ENCODE data around the gene ANGEL2.
"Not testable (repeated sequence)": the region's sequence is repeated elsewhere in the genome, so short reads cannot be mapped to it uniquely, and the experiment has no call there.

The ANGEL2 gene

DNA sequence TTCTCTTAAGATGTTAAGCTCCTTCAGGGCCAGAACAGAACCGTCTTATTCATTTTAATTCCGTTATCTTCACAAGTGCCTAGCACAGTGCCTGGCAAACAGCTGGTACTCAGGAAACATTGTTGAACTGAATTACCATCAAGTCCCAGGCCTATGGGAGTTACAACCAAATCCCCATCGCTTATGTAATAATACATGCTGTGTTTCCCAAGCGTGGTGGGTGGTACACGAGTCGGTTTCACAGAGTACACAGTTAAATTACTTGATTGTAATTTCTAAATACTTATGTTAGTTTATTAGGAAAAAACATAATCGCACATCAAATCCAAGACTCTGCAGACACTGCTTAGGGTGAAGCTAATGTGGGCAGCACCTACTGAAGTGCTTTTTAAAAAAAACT, 1.0 kb downstream of the ANGEL2 start:
- peaks cover 12% of the 10 kb centered on the region for H3K36me3 ChIP-seq (ENCODE audit: insufficient read depth, low read length)
- no peaks in the 10 kb centered on the region for H3K9me3 ChIP-seq (replicated peaks; ENCODE audit: low read length)
- H3K4me3 ChIP-seq (ENCODE audit: low read length) = peak overlapping the region; percentile 94
- H3K4me1 ChIP-seq (ENCODE audit: control insufficient read depth, insufficient read depth, low read length) = peaks cover 6% of the 10 kb centered on the region
- peak overlapping the region; percentile 89 for H3K9ac ChIP-seq (ENCODE audit: low read depth, low read length)
- no peaks in the 10 kb centered on the region for H3K27me3 ChIP-seq (ENCODE audit: control insufficient read depth, insufficient read depth, low read length)
- peak overlapping the region; percentile 89 for H3K4me2 ChIP-seq (ENCODE audit: low read length)

GRCh38 chr1:213008564-213008963, 7.1 kb downstream of the ANGEL2 start:
- Histone ChIP-seq H3K4me1 (ENCODE audit: control insufficient read depth, insufficient read depth, low read length) (no peaks in the 10 kb centered on the region), H3K9ac (ENCODE audit: low read depth, low read length) (no peak overlapping the region), H3K27me3 (ENCODE audit: control insufficient read depth, insufficient read depth, low read length) (no peaks in the 10 kb centered on the region), H3K4me3 (ENCODE audit: low read length) (no peak overlapping the region), H3K9me3 (replicated peaks; ENCODE audit: low read length) (no peaks in the 10 kb centered on the region), H3K36me3 (ENCODE audit: insufficient read depth, low read length) (peaks cover 43% of the 10 kb centered on the region), H3K4me2 (ENCODE audit: low read length) (no peak overlapping the region)

- Histone ChIP-seq H3K4me1 (ENCODE audit: control insufficient read depth, insufficient read depth, low read length) (no peaks in the 10 kb centered on the region), H3K36me3 (ENCODE audit: insufficient read depth, low read length) (peaks cover 51% of the 10 kb centered on the region), H3K4me2 (ENCODE audit: low read length) (no peak overlapping the region), H3K4me3 (ENCODE audit: low read length) (no peak overlapping the region), H3K9me3 (replicated peaks; ENCODE audit: low read length) (no peaks in the 10 kb centered on the region), H3K9ac (ENCODE audit: low read depth, low read length) (no peak overlapping the region), H3K27me3 (ENCODE audit: control insufficient read depth, insufficient read depth, low read length) (no peaks in the 10 kb centered on the region)
These were observed 12.4 kb downstream of the ANGEL2 start for GRCh38 chr1:213003256-213003655.

GRCh38 chr1:212994926-212995325, 20.7 kb downstream of the ANGEL2 start:
- Histone ChIP-seq H3K9ac (ENCODE audit: low read depth, low read length) (no peak overlapping the region), H3K4me1 (ENCODE audit: control insufficient read depth, insufficient read depth, low read length) (no peaks in the 10 kb centered on the region), H3K4me2 (ENCODE audit: low read length) (no peak overlapping the region), H3K9me3 (replicated peaks; ENCODE audit: low read length) (no peaks in the 10 kb centered on the region), H3K27me3 (ENCODE audit: control insufficient read depth, insufficient read depth, low read length) (no peaks in the 10 kb centered on the region), H3K4me3 (ENCODE audit: low read length) (no peak overlapping the region), H3K36me3 (ENCODE audit: insufficient read depth, low read length) (peaks cover 22% of the 10 kb centered on the region)

GRCh38 chr1:212993960-212994359, 21.7 kb downstream of the ANGEL2 start:
- H3K4me2 ChIP-seq (ENCODE audit: low read length); H3K4me1 ChIP-seq (ENCODE audit: control insufficient read depth, insufficient read depth, low read length); H3K9ac ChIP-seq (ENCODE audit: low read depth, low read length); H3K9me3 ChIP-seq (replicated peaks; ENCODE audit: low read length); H3K4me3 ChIP-seq (ENCODE audit: low read length); H3K27me3 ChIP-seq (ENCODE audit: control insufficient read depth, insufficient read depth, low read length): not testable (repeated sequence)
- H3K36me3 ChIP-seq (ENCODE audit: insufficient read depth, low read length) = peaks cover 23% of the 10 kb centered on the region

DNA sequence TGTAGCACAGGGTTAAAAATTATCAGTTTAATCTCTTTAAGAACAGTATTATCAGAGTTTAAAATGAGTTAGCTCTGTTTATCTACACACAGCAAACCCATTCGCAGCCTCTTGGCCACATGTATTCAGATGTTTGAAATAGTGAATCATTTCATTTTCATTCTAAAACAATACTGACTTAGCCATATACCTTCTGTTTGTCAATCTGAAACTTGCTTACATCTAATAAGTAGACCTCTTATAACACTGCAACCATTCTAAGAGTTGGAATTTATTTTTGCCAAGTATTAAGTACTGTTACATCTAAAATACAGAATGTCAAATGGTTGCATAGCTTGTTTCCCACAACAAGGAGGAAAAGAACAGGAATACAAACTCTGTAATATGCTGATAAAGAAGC, 25.4 kb downstream of the ANGEL2 start:
- Histone ChIP-seq H3K36me3 (ENCODE audit: insufficient read depth, low read length) (peaks cover 11% of the 10 kb centered on the region), H3K4me2 (ENCODE audit: low read length) (no peak overlapping the region), H3K9me3 (replicated peaks; ENCODE audit: low read length) (no peaks in the 10 kb centered on the region), H3K4me1 (ENCODE audit: control insufficient read depth, insufficient read depth, low read length) (peaks cover 3% of the 10 kb centered on the region), H3K4me3 (ENCODE audit: low read length) (no peak overlapping the region), H3K27me3 (ENCODE audit: control insufficient read depth, insufficient read depth, low read length) (no peaks in the 10 kb centered on the region), H3K9ac (ENCODE audit: low read depth, low read length) (no peak overlapping the region)

- H3K4me2 ChIP-seq (ENCODE audit: low read length) = no peak overlapping the region
- H3K27me3 ChIP-seq (ENCODE audit: control insufficient read depth, insufficient read depth, low read length) = no peaks in the 10 kb centered on the region
- H3K9me3 ChIP-seq (replicated peaks; ENCODE audit: low read length) = no peaks in the 10 kb centered on the region
- no peak overlapping the region for H3K9ac ChIP-seq (ENCODE audit: low read depth, low read length)
- peaks cover 5% of the 10 kb centered on the region for H3K36me3 ChIP-seq (ENCODE audit: insufficient read depth, low read length)
- peaks cover 3% of the 10 kb centered on the region for H3K4me1 ChIP-seq (ENCODE audit: control insufficient read depth, insufficient read depth, low read length)
- H3K4me3 ChIP-seq (ENCODE audit: low read length) = no peak overlapping the region
These were observed 27.9 kb downstream of the ANGEL2 start for GRCh38 chr1:212987702-212988322.

- peaks cover 5% of the 10 kb centered on the region for H3K36me3 ChIP-seq (ENCODE audit: insufficient read depth, low read length)
- no peak overlapping the region for H3K4me2 ChIP-seq (ENCODE audit: low read length)
- H3K4me1 ChIP-seq (ENCODE audit: control insufficient read depth, insufficient read depth, low read length) = peaks cover 6% of the 10 kb centered on the region
- no peak overlapping the region for H3K4me3 ChIP-seq (ENCODE audit: low read length)
- no peaks in the 10 kb centered on the region for H3K27me3 ChIP-seq (ENCODE audit: control insufficient read depth, insufficient read depth, low read length)
- H3K9ac ChIP-seq (ENCODE audit: low read depth, low read length) = no peak overlapping the region
- H3K9me3 ChIP-seq (replicated peaks; ENCODE audit: low read length) = no peaks in the 10 kb centered on the region
These were observed 29.1 kb downstream of the ANGEL2 start for GRCh38 chr1:212986551-212986950.

DNA sequence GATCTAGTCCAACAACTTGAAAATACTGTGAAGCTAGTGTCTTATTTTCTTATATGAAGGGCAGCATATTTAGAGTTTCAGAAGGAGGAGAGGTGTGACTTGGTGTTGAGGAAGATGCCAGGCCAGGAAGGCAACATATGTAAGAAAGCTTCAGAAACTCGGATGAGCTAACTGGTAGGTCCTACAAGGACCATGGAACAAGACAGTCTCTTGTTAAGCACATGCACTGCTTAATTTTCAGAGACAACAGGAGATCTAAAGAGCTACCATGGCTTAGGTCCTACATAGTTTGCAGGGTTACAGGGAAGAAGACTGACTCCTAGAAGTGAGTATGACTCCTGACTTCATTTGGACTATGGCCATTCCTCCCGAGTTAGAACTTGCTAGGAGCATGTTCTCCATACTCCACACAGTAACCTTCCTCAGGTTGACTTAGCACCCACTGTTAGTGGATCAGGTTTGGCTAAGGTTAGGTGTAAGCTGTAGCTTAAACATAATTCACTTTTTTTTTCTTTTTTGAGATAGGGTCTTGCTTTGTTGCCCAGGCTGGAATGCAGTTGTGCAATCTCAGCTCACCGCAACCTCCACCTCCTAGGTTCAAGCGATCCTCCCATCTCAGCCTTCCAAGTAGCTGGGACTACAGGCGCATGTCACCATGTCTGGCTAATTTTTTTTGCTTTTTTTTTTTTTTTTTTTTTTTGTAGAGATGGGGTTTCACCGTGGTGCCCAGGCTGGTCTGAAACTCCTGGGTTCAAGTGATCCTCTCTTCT, 31.0 kb downstream of the ANGEL2 start:
- H3K4me1 ChIP-seq (ENCODE audit: control insufficient read depth, insufficient read depth, low read length) = peaks cover 22% of the 10 kb centered on the region

GRCh38 chr1:212983482-212983881, 32.2 kb downstream of the ANGEL2 start:
- peaks cover 25% of the 10 kb centered on the region for H3K4me1 ChIP-seq (ENCODE audit: control insufficient read depth, insufficient read depth, low read length)
- H3K9ac ChIP-seq (ENCODE audit: low read depth, low read length) = no peak overlapping the region
- no peaks in the 10 kb centered on the region for H3K27me3 ChIP-seq (ENCODE audit: control insufficient read depth, insufficient read depth, low read length)
- H3K9me3 ChIP-seq (replicated peaks; ENCODE audit: low read length) = no peaks in the 10 kb centered on the region
- H3K4me3 ChIP-seq (ENCODE audit: low read length) = no peak overlapping the region
- no peak overlapping the region for H3K4me2 ChIP-seq (ENCODE audit: low read length)
- H3K36me3 ChIP-seq (ENCODE audit: insufficient read depth, low read length) = no peaks in the 10 kb centered on the region

More for the DNA sequence above, 31.0 kb downstream of the ANGEL2 start:
- Histone ChIP-seq H3K4me3 (ENCODE audit: low read length) (no peak overlapping the region), H3K27me3 (ENCODE audit: control insufficient read depth, insufficient read depth, low read length) (no peaks in the 10 kb centered on the region), H3K9me3 (replicated peaks; ENCODE audit: low read length) (no peaks in the 10 kb centered on the region), H3K36me3 (ENCODE audit: insufficient read depth, low read length) (peaks cover 3% of the 10 kb centered on the region), H3K9ac (ENCODE audit: low read depth, low read length) (no peak overlapping the region), H3K4me2 (ENCODE audit: low read length) (no peak overlapping the region)

- Histone ChIP-seq H3K9ac (ENCODE audit: low read depth, low read length) (no peak overlapping the region), H3K27me3 (ENCODE audit: control insufficient read depth, insufficient read depth, low read length) (no peaks in the 10 kb centered on the region), H3K4me3 (ENCODE audit: low read length) (no peak overlapping the region), H3K4me1 (ENCODE audit: control insufficient read depth, insufficient read depth, low read length) (peaks cover 23% of the 10 kb centered on the region), H3K4me2 (ENCODE audit: low read length) (no peak overlapping the region), H3K36me3 (ENCODE audit: insufficient read depth, low read length) (no peaks in the 10 kb centered on the region), H3K9me3 (replicated peaks; ENCODE audit: low read length) (no peaks in the 10 kb centered on the region)
These were observed 33.1 kb downstream of the ANGEL2 start for GRCh38 chr1:212982430-212983152.

Measured in skeletal muscle satellite cell (primary cell).